HFFc6 (cell line): ENCODE data around the gene PDE4B. TPM values are rescaled to one million over a fixed set of nuclear protein-coding genes. Genes with fewer than 3 reads are reported as not detected.

Experiments
- DNase-seq: peaks from one replicate; pipeline ENCODE4 v3.0.0-alpha.2; 2018
- H3K27ac Mint-ChIP-seq: 2 replicates; pipeline ENCODE4 v1.8.0; 2020; ENCODE audit warnings: mild to moderate bottlenecking, mixed read lengths
- H3K27me3 Mint-ChIP-seq: 2 replicates; pipeline ENCODE4 v1.8.0; 2021; ENCODE audit warnings: mild to moderate bottlenecking, moderate library complexity, mixed read lengths; ENCODE audit not compliant: insufficient read depth
- H3K36me3 Mint-ChIP-seq: 2 replicates; pipeline ENCODE4 v1.8.0; 2021; ENCODE audit warnings: low read depth, mixed read lengths
- H3K4me1 Mint-ChIP-seq: 2 replicates; pipeline ENCODE4 v1.8.0; 2020; ENCODE audit warnings: low read depth, mixed read lengths
- H3K4me3 Mint-ChIP-seq: 2 replicates; pipeline ENCODE4 v1.8.0; 2020; ENCODE audit warnings: mild to moderate bottlenecking, moderate library complexity, mixed read lengths
- H3K9me3 Mint-ChIP-seq: 2 replicates; pipeline ENCODE4 v1.8.0; 2020; ENCODE audit warnings: mild to moderate bottlenecking, mixed read lengths
- CTCF ChIP-seq: fragments of 200-600 bp; sonication (generic); IDR thresholded peaks from 2 replicates; pipeline ENCODE4 v1.5.0; 2021; ENCODE audit warnings: antibody characterized with exemption, mild to moderate bottlenecking
- total RNA-seq, 6 experiments: library from RNA; stranded (reverse); fragmentation: NEBNext Ultra II Directional; extraction: Animal tissue kit (Norgen Biotek cat#: 25700); gene quantifications; 2 replicates in 1 of 6; 3 replicates in 5 of 6; pipeline ENCODE4 v1.2.3, GENCODE V29; 2021

The PDE4B gene
- total RNA-seq, 6 experiments from 2014 or later: 34.9 to 57.6 (median 42.8) TPM

DNA sequence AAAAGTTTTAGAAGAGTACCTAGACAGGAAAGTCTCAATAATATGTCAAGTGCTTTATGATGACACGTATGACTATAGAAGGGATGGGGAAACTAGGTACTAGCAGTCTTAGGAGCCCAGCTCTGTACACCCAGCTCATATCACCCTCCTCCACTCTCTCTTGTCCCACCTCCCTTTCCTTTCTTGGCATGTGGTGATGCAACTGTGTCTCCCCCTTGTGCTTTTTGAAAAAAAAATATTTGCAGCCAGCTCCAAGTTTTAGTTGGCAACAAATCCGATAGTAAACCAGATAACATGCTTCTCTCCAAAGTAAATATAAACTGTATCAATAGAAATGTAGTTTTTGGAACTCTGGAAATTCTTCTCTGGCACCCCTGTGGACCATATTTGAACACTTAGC, 280.7 kb downstream of the PDE4B start:
- H3K27me3 Mint-ChIP-seq: no peaks in the 10 kb centered on the region
- no peak overlapping the region for H3K27ac Mint-ChIP-seq
- TF ChIP-seq CTCF: no peak
- H3K4me3 Mint-ChIP-seq: no peak overlapping the region
- H3K4me1 Mint-ChIP-seq: no peaks in the 10 kb centered on the region
- no peaks in the 10 kb centered on the region for H3K9me3 Mint-ChIP-seq
- H3K36me3 Mint-ChIP-seq: no peaks in the 10 kb centered on the region
- no peak for DNase-seq

DNA sequence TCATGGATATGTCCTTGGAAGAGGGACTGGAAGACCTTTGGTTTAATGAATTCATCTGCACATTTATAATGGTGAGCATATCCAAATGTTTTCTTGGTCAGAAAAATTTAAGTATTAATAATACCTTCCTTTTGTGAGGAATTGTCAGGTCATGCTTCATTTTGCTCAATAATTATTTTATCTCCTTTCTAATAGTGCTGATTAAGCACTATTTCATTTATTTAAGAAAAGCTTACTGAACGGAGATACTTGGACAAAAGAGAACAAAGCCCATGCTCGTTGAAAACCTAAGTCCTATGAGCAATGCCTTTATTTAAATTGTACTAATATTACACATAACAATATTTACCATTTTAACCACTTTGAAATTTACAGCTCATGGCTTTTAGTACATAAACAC, 281.5 kb downstream of the PDE4B start:
- H3K36me3 Mint-ChIP-seq: no peaks in the 10 kb centered on the region
- no peaks in the 10 kb centered on the region for H3K4me1 Mint-ChIP-seq
- H3K4me3 Mint-ChIP-seq: no peak overlapping the region
- H3K27me3 Mint-ChIP-seq: no peaks in the 10 kb centered on the region
- no peak for TF ChIP-seq CTCF
- DNase-seq: no peak
- H3K27ac Mint-ChIP-seq: no peak overlapping the region
- H3K9me3 Mint-ChIP-seq: no peaks in the 10 kb centered on the region

DNA sequence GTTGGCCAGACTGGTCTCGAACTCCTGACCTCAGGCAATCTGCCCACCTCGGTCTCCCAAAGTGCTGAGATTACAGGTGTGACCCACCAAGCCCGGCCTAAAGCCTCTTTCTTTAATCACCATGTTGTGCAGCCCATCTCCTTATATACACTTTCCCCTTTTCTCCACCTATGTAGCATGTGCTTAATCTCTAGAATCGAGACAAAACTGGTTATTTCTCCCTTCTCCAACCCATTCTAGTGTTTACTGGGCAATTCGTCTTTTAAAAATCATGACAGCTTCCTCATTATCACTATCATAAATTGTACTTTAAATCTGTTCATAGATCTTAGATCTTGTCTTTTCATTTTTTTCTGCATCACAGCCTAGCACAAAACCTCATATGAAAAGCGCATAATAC, 285.7 kb downstream of the PDE4B start:
- H3K9me3 Mint-ChIP-seq: no peaks in the 10 kb centered on the region
- peaks cover 2% of the 10 kb centered on the region; the same call in 1 of the 2 replicates for H3K27me3 Mint-ChIP-seq
- no peak for DNase-seq
- no peak overlapping the region for H3K27ac Mint-ChIP-seq
- no peak for TF ChIP-seq CTCF
- H3K36me3 Mint-ChIP-seq: no peaks in the 10 kb centered on the region
- H3K4me3 Mint-ChIP-seq: no peak overlapping the region
- H3K4me1 Mint-ChIP-seq: no peaks in the 10 kb centered on the region

DNA sequence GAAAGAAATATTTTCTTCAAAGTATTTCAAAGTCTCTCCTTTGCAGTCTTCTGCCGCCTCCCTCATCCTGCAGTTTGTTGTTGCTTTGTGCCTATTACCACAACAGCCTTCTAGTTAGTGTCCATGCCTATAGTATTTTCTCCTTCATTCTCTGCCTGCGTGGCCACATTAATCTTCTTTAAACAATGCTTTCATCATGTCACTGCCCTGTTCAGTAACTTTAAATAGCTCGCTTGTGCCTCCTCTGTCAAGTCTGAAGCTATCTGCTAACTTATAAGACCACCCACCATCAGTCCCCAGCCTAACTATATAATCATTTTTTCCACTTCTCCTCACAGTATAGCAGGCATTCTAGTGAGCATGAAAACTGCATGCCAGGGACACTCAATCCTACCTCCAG, 290.3 kb downstream of the PDE4B start:
- Mint-ChIP-seq H3K9me3 (no peaks in the 10 kb centered on the region), H3K4me3 (no peak overlapping the region), H3K27ac (no peak overlapping the region), H3K27me3 (peaks cover 5% of the 10 kb centered on the region; the same call in 1 of the 2 replicates), H3K4me1 (no peaks in the 10 kb centered on the region), H3K36me3 (no peaks in the 10 kb centered on the region)
- no peak for DNase-seq
- TF ChIP-seq CTCF: no peak

DNA sequence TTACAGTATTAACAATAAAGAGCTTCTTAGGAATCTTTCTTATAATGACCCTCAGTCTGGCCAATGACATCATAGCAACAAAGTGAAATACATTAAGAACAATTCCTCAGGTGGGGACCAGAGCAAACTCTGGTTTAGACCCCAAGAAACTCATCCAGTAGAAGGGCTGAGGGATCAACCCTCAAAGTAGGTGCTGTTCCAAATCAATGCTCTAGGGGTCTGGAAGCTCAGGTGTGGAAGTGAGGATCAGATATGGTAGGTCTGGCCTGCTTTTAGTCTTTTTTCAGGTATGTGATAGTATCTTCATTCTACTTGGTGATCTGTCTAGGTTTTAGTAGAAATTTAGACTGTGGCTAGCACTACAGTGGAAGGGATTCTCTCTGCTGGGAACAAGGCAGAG, 291.7 kb downstream of the PDE4B start:
- no peak overlapping the region for H3K4me3 Mint-ChIP-seq
- TF ChIP-seq CTCF: no peak
- no peaks in the 10 kb centered on the region for H3K9me3 Mint-ChIP-seq
- no peak for DNase-seq
- H3K27ac Mint-ChIP-seq: no peak overlapping the region
- H3K27me3 Mint-ChIP-seq: peaks cover 5% of the 10 kb centered on the region; the same call in 1 of the 2 replicates
- no peaks in the 10 kb centered on the region for H3K4me1 Mint-ChIP-seq
- no peaks in the 10 kb centered on the region for H3K36me3 Mint-ChIP-seq

DNA sequence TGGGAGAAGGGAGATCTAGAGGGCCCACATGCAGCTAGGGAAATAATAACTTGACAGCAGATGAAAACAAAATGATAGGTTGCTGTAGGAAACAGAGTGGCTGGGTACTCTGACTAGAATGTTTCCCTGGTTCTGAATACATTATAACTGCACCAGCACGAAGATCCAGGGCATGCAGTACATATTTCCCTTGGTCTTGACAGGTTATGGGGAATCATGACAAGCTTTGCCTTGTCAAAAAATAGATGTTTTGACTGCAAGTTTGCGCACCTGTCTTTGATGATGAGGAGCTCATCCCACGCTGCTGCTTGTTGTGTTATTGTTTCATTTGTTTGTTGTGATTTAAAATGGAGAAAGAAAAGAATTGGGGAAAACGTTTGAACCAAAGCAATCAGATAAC, 292.9 kb downstream of the PDE4B start:
- no peaks in the 10 kb centered on the region for H3K36me3 Mint-ChIP-seq
- no peak overlapping the region for H3K4me3 Mint-ChIP-seq
- no peak for TF ChIP-seq CTCF
- H3K9me3 Mint-ChIP-seq: no peaks in the 10 kb centered on the region
- no peak for DNase-seq
- no peak overlapping the region for H3K27ac Mint-ChIP-seq
- no peaks in the 10 kb centered on the region for H3K4me1 Mint-ChIP-seq
- peaks cover 5% of the 10 kb centered on the region; the same call in 1 of the 2 replicates for H3K27me3 Mint-ChIP-seq
